Measurements from ENCODE around the gene MMRN2.
"Not testable (repeated sequence)": the region's sequence is repeated elsewhere in the genome, so short reads cannot be mapped to it uniquely, and the experiment has no call there.

MMRN2 gene

DNA sequence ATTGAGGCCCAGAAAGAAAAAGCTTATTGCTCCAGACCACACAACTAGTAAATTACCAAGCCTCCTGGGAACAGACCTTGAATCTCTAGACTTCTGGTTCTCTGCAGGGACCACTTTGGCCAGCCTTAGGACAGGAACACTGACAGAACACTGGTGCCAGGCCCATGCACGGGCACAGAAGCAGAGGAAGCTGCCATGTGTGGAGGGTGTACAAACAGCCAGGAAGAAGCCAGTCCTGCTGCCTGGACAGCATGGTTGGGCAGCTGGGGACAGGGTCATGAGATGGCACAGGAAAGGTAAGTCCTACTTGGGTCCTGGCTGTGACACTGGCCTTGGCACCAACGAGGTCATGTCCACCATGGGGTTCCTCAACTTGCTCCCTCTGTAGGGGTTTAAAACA lies 19.2 kb downstream of the MMRN2 start:
- TF ChIP-seq, protein P1, sequence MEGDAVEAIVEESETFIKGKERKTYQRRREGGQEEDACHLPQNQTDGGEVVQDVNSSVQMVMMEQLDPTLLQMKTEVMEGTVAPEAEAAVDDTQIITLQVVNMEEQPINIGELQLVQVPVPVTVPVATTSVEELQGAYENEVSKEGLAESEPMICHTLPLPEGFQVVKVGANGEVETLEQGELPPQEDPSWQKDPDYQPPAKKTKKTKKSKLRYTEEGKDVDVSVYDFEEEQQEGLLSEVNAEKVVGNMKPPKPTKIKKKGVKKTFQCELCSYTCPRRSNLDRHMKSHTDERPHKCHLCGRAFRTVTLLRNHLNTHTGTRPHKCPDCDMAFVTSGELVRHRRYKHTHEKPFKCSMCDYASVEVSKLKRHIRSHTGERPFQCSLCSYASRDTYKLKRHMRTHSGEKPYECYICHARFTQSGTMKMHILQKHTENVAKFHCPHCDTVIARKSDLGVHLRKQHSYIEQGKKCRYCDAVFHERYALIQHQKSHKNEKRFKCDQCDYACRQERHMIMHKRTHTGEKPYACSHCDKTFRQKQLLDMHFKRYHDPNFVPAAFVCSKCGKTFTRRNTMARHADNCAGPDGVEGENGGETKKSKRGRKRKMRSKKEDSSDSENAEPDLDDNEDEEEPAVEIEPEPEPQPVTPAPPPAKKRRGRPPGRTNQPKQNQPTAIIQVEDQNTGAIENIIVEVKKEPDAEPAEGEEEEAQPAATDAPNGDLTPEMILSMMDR (IDR thresholded peaks at IDR 0.05): no peak
- TF ChIP-seq ZFX (IDR thresholded peaks at IDR 0.05; ENCODE audit: borderline replicate concordance): no peak
- H3K27ac ChIP-seq: no peak overlapping the region

DNA sequence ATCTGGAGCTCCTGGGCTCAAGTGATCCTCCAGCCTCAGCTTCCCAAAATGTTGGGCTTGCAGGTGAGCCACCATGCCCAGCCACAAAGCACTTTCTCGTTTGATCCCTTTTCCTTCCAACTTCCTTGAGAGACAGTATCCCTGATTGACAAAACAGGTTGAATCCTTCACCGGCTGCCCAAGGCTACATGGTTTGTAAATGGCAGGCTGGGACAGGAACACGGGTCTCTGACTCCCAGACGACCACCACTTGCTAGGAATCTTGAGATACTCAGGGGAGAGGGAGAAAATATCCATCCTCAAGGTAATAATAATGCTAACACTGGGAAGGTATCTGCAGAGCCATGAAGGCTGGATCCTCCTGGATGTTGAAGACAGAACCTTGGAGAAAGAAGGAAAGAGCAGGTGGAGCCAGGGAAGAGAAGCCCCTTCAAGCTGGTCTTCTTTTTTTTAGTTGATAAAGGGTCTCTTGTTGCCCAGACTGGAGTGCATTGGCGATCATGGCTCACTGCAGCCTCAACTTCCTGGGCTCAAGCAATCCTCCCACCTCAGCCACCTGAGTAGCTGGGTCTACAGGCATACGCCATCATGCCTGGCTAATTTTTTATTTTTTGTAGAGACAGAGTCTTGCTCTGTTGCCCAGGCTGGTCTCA lies 19.8 kb downstream of the MMRN2 start:
- no peak overlapping the region for H3K27ac ChIP-seq
- TF ChIP-seq, protein P1 (IDR thresholded peaks at IDR 0.05): no peak

DNA sequence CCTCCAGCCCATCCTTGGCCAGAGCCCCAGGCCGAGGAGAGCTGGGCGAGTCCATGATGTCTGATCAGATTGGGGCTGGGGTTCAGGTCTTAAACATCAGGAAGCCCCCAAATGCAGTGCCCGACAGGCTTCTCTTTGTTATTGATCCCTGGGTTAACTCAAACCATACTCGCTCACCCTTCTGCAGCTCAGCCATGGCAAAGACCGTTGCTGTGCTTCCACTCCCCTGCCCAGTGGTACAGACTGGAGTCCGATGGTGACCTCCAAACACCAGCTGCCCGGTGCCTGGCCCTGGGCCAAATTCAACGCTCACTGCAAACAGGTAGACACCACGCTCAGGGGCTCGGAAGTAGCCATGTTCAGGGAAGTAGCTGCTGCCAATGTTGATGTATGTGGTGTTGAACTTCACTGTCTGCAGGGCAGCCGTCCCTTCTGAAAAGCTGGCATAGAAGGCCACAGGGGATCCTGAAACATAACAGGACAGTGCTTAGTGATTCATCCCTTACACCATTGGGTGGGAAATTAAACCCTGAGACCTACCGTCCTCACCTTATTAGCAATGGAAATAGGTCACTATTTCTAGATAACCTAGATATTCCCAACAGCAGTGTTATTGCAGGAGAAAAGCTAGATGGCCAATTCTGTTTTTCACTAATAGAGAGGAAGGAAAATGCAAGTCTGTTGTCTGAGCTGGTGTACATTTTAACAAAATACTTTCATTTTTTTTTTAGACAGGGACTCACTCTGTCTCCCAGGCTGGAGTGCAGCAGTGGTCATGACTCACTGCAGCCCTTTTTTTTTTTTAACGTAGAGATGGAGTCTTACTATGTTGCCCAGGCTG lies 20.5 kb downstream of the MMRN2 start:
- TF ChIP-seq ZFX (IDR thresholded peaks at IDR 0.05; ENCODE audit: borderline replicate concordance): no peak
- TF ChIP-seq, protein P1 (IDR thresholded peaks at IDR 0.05): no peak
- H3K27ac ChIP-seq: no peak overlapping the region

DNA sequence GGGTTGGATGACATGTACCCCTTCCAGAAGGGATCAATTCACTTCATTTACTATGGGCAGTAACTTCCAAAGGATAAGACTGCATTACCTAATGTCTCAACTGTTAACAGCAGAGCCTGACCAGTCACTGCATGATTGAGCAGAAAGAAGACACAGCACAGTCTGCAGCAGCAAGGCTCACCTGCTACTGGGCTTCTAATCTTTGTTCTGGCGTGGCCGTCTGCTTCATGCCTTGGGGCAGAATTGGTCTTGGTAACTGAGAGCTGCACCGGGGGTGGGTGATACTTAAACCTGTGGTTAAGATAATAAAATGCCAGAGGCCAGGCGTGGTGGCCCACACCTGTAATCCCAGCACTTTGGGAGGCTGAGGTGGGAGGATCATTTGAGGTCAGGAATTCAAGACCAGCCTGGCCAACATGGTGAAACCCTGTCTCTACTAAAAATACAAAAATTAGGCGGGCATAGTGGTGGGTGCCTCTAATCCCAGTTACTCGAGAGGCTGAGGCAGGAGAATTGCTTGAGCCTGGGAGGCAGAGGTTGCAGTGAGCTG lies 23.2 kb downstream of the MMRN2 start:
- H3K27ac ChIP-seq: not testable (repeated sequence)

DNA sequence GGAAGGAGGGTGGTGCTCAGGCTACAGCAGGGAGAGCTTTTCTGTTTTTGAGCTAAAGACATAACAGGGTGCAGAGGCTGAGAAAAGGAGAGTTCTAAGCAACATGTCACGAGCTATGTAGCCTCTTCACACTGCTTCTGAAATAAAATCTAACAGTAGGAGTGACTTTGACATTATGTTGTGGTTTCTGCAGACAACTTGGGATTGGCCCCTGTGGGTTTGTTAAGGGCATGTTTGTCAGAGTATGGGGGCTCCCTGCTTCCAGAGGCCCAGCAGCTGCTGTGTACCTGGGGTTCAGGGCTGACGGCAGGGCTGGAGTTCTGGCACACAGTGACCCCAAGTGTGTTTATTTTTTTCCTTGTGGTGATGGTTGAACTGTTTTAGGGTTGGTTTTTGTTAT lies 24.7 kb downstream of the MMRN2 start:
- no peak for TF ChIP-seq ZFX (IDR thresholded peaks at IDR 0.05; ENCODE audit: borderline replicate concordance)
- TF ChIP-seq, protein P1 (IDR thresholded peaks at IDR 0.05): no peak
- H3K27ac ChIP-seq: no peak overlapping the region

DNA sequence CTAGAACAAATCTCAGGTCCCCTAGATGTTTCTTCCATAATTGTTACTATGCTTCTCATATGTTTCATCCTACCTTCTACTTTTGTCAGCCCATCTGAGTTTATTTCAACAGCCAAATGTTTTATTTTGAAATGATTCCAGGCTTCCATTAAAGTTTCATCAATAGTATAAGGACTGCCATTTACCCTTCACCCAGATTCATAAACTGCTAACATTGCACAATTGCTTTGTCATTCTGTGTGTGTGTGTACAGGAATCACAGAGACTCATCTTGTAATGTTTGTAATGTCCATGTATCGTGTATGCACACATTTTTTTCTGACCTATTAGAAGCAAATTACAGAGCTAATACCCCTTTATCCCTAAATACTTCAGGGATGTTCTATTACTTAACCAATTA lies 25.5 kb downstream of the MMRN2 start:
- no peak for TF ChIP-seq ZFX (IDR thresholded peaks at IDR 0.05; ENCODE audit: borderline replicate concordance)
- TF ChIP-seq, protein P1 (IDR thresholded peaks at IDR 0.05): no peak
- no peak overlapping the region for H3K27ac ChIP-seq

DNA sequence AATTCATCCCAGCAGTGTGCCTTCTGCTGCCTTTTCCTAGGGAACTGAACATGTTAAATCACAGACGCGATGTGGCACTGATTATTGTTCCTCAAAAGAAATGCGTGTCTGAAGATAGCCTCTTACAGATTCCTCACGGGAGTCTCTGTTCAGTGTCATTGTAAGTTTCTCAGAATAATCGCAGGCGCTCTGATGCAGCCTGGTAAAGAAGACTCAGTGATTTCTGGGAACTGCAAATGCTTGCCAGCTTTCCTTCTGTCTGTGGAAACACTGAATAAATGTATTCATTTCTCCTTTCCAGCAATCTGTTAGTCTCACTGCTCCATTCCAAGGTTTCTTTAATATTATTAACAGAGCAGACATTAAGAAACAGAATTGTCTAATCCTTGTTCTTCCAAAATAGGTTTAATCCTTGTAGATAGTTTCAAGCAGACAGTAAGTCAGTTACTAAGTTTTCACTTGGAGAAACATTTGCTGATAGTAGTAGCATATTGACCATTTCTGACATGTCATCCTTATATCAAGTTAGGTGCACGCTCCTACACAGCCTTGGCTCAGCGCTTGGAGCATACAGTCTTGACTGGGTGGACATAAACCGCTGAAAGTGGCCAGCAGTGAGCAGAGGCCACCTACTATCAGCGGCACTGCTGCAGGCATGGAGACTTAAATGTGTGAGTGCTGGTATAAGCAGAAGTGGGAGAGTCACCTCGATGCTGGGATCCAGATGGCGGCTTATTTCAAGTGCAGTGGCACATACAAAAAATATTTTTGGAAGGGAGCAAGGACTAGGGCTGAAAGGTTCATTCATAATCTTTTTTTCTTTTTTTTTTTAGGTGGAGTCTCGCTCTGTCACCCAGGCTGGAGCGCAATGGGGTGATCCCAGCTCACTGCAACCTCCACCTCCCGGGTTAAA lies 27.7 kb downstream of the MMRN2 start:
- no peak overlapping the region for H3K27ac ChIP-seq
- TF ChIP-seq, protein P1 (IDR thresholded peaks at IDR 0.05): no peak
- TF ChIP-seq ZFX (IDR thresholded peaks at IDR 0.05; ENCODE audit: borderline replicate concordance): no peak
